Measurements from ENCODE around the gene LRMDA.

LRMDA gene

GRCh38 chr10:76197293-76197692, 765.9 kb downstream of the LRMDA start:
- DNase-seq: no peak

GRCh38 chr10:76198287-76199035, 767.0 kb downstream of the LRMDA start:
- DNase-seq: no peak

- no peak for DNase-seq
Measured at GRCh38 chr10:76201962-76202361, 770.5 kb downstream of the LRMDA start.

GRCh38 chr10:76202777-76203176, 771.4 kb downstream of the LRMDA start:
- no peak for DNase-seq

GRCh38 chr10:76205361-76205760, 773.9 kb downstream of the LRMDA start:
- no peak for DNase-seq

GRCh38 chr10:76206797-76207352, 775.5 kb downstream of the LRMDA start:
- DNase-seq: no peak

- DNase-seq: no peak
Measured at GRCh38 chr10:76209135-76209534, 777.7 kb downstream of the LRMDA start.

GRCh38 chr10:76210211-76210610, 778.8 kb downstream of the LRMDA start:
- no peak for DNase-seq

- no peak for DNase-seq
Measured at GRCh38 chr10:76211691-76212090, 780.3 kb downstream of the LRMDA start.

GRCh38 chr10:76213876-76214275, 782.5 kb downstream of the LRMDA start:
- DNase-seq: no peak

GRCh38 chr10:76218035-76218434, 786.6 kb downstream of the LRMDA start:
- DNase-seq: no peak

GRCh38 chr10:76229341-76229740, 797.9 kb downstream of the LRMDA start:
- no peak for DNase-seq

GRCh38 chr10:76230921-76231285, 799.5 kb downstream of the LRMDA start:
- DNase-seq: no peak

- DNase-seq: no peak
Measured at GRCh38 chr10:76231286-76231934, 800.0 kb downstream of the LRMDA start.

GRCh38 chr10:76234499-76235226, 803.2 kb downstream of the LRMDA start:
- DNase-seq: no peak

- DNase-seq: no peak
Measured at GRCh38 chr10:76236356-76236755, 804.9 kb downstream of the LRMDA start.

GRCh38 chr10:76242956-76243355, 811.5 kb downstream of the LRMDA start:
- no peak for DNase-seq

GRCh38 chr10:76244061-76244686, 812.8 kb downstream of the LRMDA start:
- DNase-seq: no peak

- DNase-seq: no peak
Measured at GRCh38 chr10:76245951-76246495, 814.6 kb downstream of the LRMDA start.

GRCh38 chr10:76248649-76249200, 817.3 kb downstream of the LRMDA start:
- no peak for DNase-seq

- no peak for DNase-seq
Measured at GRCh38 chr10:76251841-76252671, 820.6 kb downstream of the LRMDA start.

GRCh38 chr10:76252733-76253132, 821.3 kb downstream of the LRMDA start:
- no peak for DNase-seq

Measured in NCI-H2171 (cell line).